GM10847 (cell line): ENCODE data around the gene SUSD3.
A peak's percentile ranks its signal among the peaks of the same experiment; 100 is the strongest.

Source experiments
- POLR2A ChIP-seq: IDR thresholded peaks from 2 replicates; pipeline ENCODE4 v1.6.1; 2011; ENCODE audit not compliant: insufficient read length; ENCODE audit errors: extremely low read depth

SUSD3 gene

DNA sequence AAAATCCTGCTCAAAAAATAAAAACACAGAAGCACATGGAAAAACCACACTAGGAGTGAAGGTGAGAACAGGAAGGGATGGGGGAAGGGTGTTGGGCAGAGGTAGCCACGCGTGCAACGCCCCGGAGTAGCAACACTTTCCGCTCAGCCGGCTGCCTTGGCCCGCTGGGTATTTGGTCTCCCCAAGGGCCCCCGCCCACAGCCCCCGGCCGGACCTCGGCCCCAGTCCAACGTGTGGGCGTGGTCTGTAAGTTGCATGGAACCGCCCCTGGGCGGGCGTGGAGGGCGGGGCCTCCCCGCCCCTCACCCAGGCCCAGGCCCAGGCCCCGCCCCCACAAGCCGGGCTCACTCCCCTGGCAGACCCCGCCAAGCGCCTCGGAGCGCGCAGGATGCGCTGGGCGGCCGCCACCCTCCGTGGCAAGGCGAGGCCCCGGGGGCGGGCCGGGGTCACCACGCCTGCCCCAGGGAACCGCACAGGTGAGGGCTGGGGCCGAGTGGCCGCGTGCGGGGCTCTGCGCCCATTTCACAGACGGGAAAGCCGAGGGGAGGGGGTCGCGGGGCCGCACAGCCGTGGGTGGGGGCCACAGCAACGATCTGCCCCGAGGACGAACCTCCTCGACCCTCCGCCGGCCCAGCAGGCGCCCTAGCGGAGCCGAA is at the start of gene SUSD3:
SUSD3 (plus strand) TSS at position 347 of the 656 bp plus-strand sequence; CDS start at position 389, 42 bp downstream.
- peak; percentile 72 for TF ChIP-seq POLR2A

DNA sequence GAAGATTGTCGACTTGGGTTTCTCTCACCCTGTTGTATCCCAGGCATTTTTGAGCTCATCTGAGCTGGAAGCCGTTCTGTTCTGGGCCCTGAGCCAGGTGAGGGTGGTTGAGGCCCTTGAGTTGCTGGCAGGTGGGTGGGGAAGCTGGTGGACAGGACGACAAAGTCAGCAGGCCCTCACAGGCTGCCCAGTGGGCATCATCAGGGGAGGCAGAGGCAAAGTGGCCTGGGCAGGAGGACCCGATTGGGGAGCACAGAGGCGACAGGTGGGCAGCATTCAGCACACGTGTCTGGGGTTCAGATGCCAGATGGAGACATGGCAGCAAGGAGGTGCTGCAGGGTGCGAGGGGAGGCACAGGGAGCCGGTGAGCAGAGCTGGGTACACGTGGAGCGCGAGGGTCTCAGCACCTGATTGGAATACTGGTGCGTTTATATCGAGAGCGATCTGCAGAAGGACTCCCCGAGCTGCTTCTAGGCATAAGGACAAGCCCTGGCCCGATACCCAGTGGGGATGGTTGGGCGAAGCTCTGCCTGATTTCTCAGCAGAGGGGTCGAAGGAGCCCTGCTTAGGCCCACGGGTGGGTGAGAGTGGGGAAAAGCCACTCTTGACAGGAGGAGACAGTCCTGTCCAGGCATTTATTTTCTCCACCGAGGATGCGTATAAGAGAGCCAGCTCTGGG is 49.0 kb upstream of the SUSD3 start:
- no peak for TF ChIP-seq POLR2A

DNA sequence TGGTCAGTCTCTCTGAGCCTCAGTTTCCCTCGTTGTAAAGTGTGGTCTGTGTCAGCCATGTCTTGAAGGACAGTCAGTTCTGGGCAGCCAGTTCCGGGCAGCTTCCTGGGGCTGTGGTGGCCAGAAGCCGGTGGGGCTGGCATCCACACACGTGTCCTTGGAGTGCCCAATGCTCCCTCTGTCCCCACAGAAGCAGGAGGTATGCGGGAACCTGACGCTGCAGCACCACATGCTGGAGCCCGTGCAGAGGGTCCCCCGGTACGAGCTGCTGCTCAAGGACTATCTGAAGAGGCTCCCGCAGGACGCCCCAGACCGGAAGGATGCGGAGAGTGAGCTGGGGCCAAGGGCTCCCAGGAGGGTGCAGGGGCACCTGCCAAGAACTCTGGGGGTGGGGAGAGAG is 48.4 kb upstream of the SUSD3 start:
- TF ChIP-seq POLR2A: no peak

DNA sequence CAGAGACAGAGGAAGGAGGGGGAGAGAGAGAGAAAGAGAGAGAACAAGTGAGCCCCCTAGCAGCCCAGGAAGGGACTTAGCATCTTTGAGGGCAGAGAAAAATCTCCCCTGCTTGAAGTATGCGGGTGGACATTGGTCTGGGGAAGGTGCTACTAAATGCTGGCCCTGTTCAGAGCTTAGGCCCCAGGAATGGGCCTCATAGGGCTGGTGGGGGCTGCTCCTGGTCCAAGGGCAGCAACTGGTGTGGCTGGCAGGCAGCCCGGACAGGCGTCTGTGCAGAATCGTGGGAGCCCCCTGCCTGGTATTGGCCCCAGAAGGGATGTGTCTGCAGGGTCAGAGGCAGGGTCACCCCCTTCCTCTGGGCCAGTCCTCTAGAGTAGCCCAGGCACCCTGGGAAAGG is 47.8 kb upstream of the SUSD3 start:
- no peak for TF ChIP-seq POLR2A

DNA sequence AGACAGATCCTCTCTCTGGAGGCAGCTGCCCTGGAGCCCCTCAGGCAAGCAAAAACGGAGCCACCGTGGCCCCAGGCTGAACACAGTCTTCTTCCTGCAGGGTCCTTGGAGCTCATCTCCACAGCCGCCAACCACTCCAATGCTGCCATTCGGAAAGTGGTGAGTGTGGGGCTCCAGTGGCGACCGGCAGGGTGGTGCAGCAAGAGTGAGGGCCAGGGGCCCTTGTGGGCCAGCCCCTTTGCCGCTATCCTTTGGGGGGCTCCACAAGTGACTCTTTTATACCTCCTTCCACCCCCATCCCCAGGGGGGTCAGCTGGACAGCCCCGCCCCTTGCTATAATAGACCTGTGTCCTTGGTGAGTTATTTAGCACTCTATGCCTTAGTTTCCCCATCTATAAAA is 47.4 kb upstream of the SUSD3 start:
- no peak for TF ChIP-seq POLR2A

DNA sequence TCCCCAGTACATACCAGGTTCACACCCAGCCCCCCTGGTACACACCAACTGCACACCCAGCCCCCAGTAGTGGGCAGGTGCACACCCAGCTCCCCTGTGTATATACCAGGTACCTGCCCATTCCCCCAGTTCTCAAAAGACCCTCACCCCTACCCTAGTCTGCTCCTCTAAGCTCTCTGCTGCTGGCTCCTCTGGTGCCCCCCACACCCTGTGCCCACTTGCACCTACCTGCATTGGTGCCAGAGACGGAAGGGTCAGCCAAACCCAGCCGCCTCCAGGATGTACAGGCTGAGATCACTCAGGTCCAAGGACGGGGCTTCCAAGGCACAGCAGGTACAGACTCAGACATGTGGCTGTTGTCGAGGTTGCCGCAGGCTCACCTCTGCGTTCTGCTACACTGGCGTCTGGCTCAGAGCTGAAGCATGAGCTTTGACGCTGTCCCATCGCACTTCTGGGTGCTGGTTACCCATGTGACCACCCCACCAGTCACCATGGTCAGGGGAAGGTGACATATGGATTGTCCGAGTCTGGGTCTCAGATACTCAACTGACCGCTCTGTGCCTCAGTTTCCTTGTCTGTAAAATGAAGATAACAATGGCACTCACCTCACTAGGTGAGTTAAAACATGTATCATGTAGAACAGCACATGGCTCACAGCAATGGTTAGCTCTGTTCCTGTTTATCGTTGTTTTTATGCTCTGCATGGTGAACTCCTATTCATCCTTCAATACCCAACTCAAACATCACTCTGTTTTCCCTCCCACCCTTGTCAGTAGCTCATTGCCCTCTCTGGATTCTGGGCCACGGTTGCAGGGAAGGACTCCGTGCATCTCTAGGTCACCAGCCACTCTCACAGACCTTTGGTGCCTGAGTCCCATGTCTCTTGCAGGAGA is 45.3 kb upstream of the SUSD3 start:
- TF ChIP-seq POLR2A: no peak

DNA sequence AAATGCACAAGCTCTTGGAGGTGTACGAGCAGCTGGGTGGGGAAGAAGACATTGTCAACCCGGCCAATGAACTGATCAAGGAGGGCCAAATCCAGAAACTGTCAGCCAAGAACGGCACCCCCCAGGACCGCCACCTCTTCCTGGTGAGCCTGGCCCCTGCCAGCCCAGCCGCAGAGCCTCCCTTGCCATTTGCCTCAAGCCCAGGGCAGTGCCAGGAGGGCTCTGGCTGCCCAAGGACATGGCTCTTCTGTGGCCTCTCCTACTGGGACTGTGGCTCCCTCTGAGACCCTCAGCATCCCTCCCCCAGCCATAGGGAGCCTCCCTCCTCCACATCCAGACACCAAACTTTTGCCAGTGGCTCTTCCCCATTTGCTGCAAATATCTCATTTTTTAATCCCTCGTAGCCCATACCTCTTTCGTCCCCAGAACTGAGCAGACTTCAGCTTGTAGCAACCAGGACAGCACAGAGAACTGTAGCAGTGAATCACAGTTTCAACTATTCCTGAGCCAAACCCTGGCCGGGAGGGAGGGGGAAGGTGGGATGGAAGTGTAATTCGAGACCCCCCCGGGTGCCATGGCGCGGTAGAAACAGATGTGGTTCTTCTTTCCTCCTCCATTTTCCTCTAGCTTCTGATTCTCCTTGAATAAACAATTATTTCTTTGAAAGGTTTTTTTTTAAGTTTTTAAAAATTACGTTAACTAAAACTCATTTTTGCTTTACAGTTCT is 44.5 kb upstream of the SUSD3 start:
- no peak for TF ChIP-seq POLR2A

DNA sequence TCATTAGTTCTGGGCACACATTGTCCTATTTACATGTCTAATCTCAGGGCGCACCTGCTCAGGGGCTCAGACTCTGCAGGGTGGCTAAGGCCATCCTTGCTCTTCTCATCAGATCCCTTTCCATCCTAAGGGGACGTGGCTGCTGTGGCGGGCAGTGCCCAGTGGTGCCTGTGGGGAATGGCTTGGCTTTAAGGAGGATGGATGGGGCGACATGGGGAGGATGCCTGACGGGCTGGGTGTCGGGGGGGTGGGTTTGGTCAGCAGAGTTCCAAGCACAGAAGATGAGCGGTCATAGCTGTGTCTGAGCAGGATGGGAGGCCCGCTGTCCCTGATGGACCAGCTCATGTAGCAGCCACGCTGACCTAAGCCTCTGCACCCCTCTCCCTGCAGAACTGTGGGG is 40.9 kb upstream of the SUSD3 start:
- TF ChIP-seq POLR2A: no peak

DNA sequence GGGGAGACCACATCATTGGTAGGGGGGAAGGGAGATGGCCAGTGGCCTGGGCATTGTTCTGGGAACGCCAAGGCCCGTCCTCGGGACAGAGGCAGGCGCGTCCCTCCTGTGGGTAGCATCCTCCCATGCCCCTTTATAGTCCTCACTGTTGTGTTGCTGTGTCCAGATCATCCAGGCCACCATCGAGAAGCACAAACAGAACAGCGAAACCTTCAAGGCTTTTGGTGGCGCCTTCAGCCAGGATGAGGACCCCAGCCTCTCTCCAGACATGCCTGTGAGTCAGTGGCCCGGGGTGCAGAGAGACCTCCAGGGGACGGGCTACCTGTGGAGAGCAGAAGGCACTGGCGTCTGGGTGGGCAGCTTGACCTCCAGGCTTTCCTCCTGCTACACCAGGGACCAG is 38.4 kb upstream of the SUSD3 start:
- no peak for TF ChIP-seq POLR2A

DNA sequence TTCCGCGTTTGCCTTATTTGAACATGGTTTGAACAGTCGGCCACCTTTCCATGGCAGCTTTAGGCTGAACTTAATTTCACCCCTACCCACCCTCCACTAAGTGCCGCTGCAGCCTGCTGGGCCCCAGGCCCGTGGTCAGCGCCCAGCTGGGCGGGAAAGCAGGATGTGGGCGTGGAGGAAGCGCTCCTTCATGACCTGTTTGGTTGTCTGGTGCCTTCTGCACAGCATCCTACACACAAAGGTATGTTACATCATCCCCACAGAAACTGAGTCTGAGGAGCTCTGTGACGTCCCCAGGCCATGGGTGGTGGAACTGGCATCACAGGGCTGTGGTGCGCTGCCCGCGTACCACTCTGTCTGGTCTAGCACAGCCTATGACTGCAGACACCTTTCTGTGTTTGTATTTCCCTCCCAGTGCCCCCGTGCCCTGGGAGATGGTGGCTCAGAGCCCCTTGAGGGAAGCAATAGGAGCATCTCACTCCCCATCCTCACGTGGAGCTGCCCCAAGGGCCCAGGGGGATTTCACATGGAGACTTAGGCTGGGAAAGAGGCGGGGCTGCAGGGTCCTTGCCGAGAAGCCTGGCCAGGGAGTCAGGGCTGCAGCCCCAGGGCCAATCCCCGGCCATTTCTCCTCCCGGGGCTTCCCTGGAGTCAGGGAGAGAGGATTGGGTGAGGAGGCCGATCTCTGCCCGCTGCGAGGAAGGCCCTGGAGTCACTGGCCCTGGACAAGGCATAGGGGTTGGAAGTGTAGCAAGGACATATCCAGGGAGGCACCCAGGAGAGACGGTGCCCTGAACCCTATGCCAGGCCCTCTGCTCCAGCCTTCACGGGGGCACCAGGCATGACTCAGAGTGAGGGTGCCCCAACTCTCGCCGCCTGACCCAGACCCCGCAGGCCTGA is 37.5 kb upstream of the SUSD3 start:
- TF ChIP-seq POLR2A: no peak

DNA sequence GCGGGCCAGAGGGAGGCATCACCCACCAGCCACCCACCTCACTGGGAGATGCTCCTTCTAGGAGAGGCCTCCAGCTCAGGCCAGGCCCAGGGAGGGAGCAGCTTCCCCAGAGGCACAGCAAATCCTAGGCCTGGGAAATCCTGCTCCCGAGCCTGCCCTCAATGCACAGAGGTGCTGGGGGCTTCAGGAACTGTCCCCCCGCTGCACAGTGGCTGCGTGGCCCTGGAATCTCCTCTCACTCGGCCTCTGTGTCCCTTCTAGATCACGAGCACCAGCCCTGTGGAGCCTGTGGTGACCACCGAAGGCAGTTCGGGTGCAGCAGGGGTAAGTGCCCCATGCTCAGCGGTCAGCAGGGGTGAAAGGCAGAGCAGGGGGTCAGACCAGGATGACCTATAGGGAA is 36.4 kb upstream of the SUSD3 start:
- TF ChIP-seq POLR2A: no peak

DNA sequence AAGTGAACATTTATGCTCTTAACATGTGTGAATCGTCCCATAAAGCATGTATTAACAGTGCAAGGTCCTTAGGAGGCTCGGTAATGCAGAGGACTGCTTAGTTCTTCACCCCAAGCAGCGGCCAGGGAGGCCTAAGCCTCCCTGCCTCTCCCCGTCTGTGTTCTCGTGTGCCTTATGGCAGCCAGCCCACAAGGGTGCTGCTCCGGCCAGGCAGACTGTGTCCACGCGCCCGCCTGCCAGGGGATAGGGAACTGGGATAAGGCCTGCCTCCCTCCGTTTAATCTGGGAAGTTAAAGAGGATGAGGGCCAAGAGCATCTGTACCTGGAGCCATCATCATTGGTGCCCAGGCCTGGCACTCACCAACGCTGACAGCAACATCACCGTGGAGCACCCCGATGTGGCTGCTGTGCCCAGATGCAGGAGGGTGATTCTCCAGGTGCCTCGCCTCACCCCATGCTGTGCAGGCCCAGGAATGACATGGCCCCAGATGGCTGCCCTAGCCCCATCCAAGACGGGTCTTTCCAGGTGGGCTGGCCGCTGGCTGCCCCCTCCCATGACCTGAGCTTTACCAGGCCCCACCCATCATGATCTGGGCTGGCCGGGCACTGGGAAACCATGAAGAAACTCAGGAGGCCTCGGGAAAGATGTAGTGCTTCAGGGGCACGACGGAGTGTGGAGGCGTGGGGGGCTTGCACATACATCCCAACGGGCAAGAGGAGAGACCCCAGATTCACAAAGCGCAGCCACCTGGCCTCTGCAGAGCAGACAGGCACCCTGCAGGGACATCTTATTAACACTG is 35.6 kb upstream of the SUSD3 start:
- TF ChIP-seq POLR2A: no peak

DNA sequence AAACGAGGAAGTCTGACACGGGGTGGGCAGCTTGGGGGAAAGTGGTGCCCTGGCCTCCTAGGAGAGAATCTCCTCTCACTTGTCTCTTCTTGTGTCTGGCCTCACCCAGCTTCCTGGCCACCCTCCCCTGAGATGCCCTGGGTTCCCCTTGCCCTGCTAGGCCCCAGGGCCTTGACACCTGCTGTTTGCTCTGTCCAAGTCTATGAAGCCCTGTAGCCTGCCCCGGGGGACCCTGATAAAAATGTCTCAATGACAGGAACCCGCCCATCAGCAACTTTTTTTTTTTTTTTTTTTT is 35.0 kb upstream of the SUSD3 start:
- no peak for TF ChIP-seq POLR2A

DNA sequence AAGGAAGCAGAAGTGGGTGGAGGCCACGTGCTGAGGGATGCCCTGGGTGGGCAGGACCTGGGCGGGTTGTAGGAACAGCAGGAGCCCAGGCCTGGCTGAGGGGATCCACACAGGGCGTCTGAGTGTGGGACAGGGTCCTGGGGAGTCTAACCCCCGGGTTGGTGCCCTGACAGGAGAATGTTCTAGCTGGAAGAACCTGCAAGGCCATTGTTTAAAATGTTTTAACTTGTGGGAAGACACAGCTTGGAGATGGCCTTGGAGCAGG is 33.9 kb upstream of the SUSD3 start:
- TF ChIP-seq POLR2A: no peak
